Transverse colon (tissue), 4 donors: ENCODE measurements around the gene ENPP3. TPM values are rescaled to one million over a fixed set of nuclear protein-coding genes. Genes with fewer than 3 reads are reported as not detected.

Source experiments
- DNase-seq: peaks from one replicate; pipeline ENCODE4 v3.0.0-alpha.2; 2019
- H3K27ac ChIP-seq, 4 donors: fragments of 200-600 bp; sonication (generic); 2 replicates each; pipeline ENCODE4 v1.5.1; 2016 to 2018; ENCODE audit warnings: inconsistent platforms in 4 of 4
- H3K27me3 ChIP-seq: fragments of 200-600 bp; sonication (generic); 2 replicates; pipeline ENCODE4 v1.5.1; 2017; ENCODE audit warnings: inconsistent platforms
- H3K36me3 ChIP-seq, 4 donors: fragments of 200-600 bp; sonication (generic); 2 replicates each; pipeline ENCODE4 v1.5.1; 2017 to 2019; ENCODE audit warnings: inconsistent platforms in 4 of 4
- H3K4me1 ChIP-seq, 4 donors: fragments of 200-600 bp; sonication (generic); 2 replicates each; pipeline ENCODE4 v1.5.1; 2017 to 2020; ENCODE audit warnings: inconsistent platforms in 4 of 4
- H3K4me3 ChIP-seq, 4 donors: fragments of 200-600 bp; sonication (generic); 1 replicate in 1 of 4; 2 replicates in 3 of 4; pipeline versions ENCODE4 v1.5.1 to v1.6.1; 2017 to 2019; ENCODE audit warnings: inconsistent platforms in 4 of 4
- H3K9me3 ChIP-seq, 2 donors: fragments of 200-600 bp; sonication (generic); 2 replicates each; pipeline ENCODE4 v1.5.1; 2017 to 2019; ENCODE audit warnings: inconsistent platforms in 2 of 2
- CTCF ChIP-seq, 5 experiments: fragments of 200-600 bp in 3 of 5; fragments of 450-650 bp in 2 of 5; sonication (generic) in 3 of 5; IDR thresholded peaks; 1 replicate in 2 of 5; 2 replicates in 3 of 5; pipeline ENCODE4 v1.5.1; 2016 to 2017; ENCODE audit warnings: antibody characterized with exemption in 5 of 5, inconsistent platforms in 3 of 5, mild to moderate bottlenecking in 2 of 5, moderate library complexity in 1 of 5
- EP300 ChIP-seq: sonication (generic); formaldehyde crosslinking; IDR thresholded peaks from one replicate; pipeline ENCODE4 v1.6.1; 2017; ENCODE audit warnings: antibody characterized with exemption, low read depth
- POLR2A ChIP-seq: fragments of 450-650 bp; IDR thresholded peaks from one replicate; pipeline ENCODE4 v1.6.1; 2016; ENCODE audit warnings: antibody characterized with exemption, mild to moderate bottlenecking, moderate library complexity
- POLR2AphosphoS5 ChIP-seq, 3 donors: sonication (generic); formaldehyde crosslinking; IDR thresholded peaks; one replicate each; pipeline ENCODE4 v1.6.1; 2016; ENCODE audit warnings: antibody characterized with exemption in 3 of 3
- WGBS, 2 donors: methylation state at CpG; one replicate each; pipeline ENCODE4 v1.1.5; 2018; ENCODE audit warnings: low coverage in 1 of 2; 5-methylcytosine and 5-hydroxymethylcytosine counted together
- in situ Hi-C, 4 donors: fragments of 200-750 bp; cut with MboI; loops; one replicate each; pipeline versions ENCODE4 v1.15.0 to v1.15.1; 2017; ENCODE audit warnings: low sequenced_read_pairs in 3 of 4, low pct_ligation_motif_present in 1 of 4, low pct_unique_long_range_greater_than_20kb in 1 of 4
- intact Hi-C: fragments of 100-400 bp; cut with DNase I; formaldehyde crosslinking; loops from one replicate; pipeline ENCODE4 v1.15.1; 2023; ENCODE audit warnings: low total_unique reads
- total RNA-seq, 4 donors: library from RNA; depleted of rRNA; stranded (reverse); fragments of >200 nt; gene quantifications; one replicate each; pipeline ENCODE4 v1.1.0, GENCODE V29; 2016

ENPP3 gene
- total RNA-seq, 4 donors from 2014 or later, result 4.6 to 28.1 (median 20.6) TPM

GRCh38 chr6:131660195-131660594 is 23.1 kb downstream of the ENPP3 start:
- no peak overlapping the region for H3K27ac ChIP-seq
- WGBS, 2 donors, result 48% methylated on average over 1 of the region's 1 CpG; no CpG with 5 or more reads in 1 of the 2 donors
- DNase-seq, result no peak
- H3K9me3 ChIP-seq, result no peaks in the 10 kb centered on the region
- no peaks in the 10 kb centered on the region for H3K36me3 ChIP-seq
- in situ Hi-C loops (no loop called here), intact Hi-C loops (no loop called here)
- H3K27me3 ChIP-seq, result no peaks in the 10 kb centered on the region
- H3K4me1 ChIP-seq, result no peaks in the 10 kb centered on the region
- TF ChIP-seq POLR2A (no peak), CTCF (IDR thresholded peaks at IDR 0.05) (no peak), EP300 (no peak), POLR2AphosphoS5 (IDR thresholded peaks at IDR 0.05) (no peak)
- no peak overlapping the region for H3K4me3 ChIP-seq

- no peaks in the 10 kb centered on the region for H3K36me3 ChIP-seq
- in situ Hi-C loops, result no loop called here
- intact Hi-C loops, result no loop called here
- 87 to 93% methylated on average over 2 of the region's 2 CpGs for WGBS, 2 donors
- no peaks in the 10 kb centered on the region for H3K9me3 ChIP-seq
- H3K4me3 ChIP-seq, result no peak overlapping the region
- no peaks in the 10 kb centered on the region for H3K27me3 ChIP-seq
- TF ChIP-seq CTCF (IDR thresholded peaks at IDR 0.05) (no peak), POLR2AphosphoS5 (IDR thresholded peaks at IDR 0.05) (no peak), EP300 (no peak)
- H3K27ac ChIP-seq, result no peak overlapping the region
- DNase-seq, result no peak
- H3K4me1 ChIP-seq, result no peaks in the 10 kb centered on the region
Measured at GRCh38 chr6:131663578-131664165, 26.6 kb downstream of the ENPP3 start.

DNA sequence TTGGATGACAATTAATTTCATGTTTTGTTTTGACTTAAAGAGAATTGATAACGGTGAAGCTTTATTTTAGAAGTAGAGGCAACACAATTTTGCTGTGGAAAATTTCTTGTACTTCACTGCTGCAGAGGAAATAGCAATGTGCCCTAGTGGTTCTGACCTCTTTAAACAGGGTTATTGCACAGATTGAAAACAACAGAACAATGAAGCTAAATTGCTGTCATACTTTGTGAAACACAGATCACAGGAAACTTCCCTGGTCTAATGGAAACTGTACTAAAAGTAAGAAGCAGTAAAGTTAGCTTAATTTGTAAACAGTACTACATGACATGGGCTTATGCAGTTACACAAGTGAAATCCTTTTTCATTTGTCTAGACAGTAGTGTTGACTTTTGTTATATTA is 32.8 kb downstream of the ENPP3 start:
- no peaks in the 10 kb centered on the region for H3K36me3 ChIP-seq
- no peaks in the 10 kb centered on the region for H3K4me1 ChIP-seq
- no peak for DNase-seq
- H3K27ac ChIP-seq, result no peak overlapping the region
- TF ChIP-seq EP300 (no peak), CTCF (IDR thresholded peaks at IDR 0.05) (no peak), POLR2A (no peak), POLR2AphosphoS5 (IDR thresholded peaks at IDR 0.05) (no peak)
- 29 to 49% methylated on average over 1 of the region's 1 CpG for WGBS, 2 donors
- intact Hi-C loops (no loop called here), in situ Hi-C loops (no loop called here)
- H3K4me3 ChIP-seq, result no peak overlapping the region
- no peaks in the 10 kb centered on the region for H3K9me3 ChIP-seq
- no peaks in the 10 kb centered on the region for H3K27me3 ChIP-seq

DNA sequence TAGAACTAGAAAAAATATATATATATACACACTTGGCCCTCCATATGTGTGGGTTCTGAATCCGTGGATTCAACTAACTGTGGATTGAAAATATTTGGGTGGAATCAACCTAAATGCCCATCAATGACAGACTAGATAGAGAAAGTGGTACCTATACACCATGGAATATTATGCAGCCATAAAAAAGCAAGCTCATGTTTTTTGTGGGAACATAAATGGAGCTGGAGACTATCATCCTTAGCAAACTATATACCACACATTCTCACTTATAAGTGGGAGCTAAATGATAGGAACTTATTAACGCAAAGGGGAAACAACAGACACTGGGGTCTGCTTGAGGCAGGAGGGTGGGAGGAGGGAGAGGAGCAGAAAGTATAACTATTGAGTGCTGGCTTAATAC is 36.1 kb downstream of the ENPP3 start:
- no peak for TF ChIP-seq EP300
- no peak for TF ChIP-seq POLR2AphosphoS5 (IDR thresholded peaks at IDR 0.05)
- TF ChIP-seq POLR2A, result no peak
- TF ChIP-seq CTCF (IDR thresholded peaks at IDR 0.05), result no peak
- intact Hi-C loops, result no loop called here
- in situ Hi-C loops, result no loop called here
- peaks cover 0 to 1% (median 0%) of the 10 kb centered on the region in 4 donors for H3K36me3 ChIP-seq
- H3K27ac ChIP-seq, result no peak overlapping the region
- H3K9me3 ChIP-seq, result no peaks in the 10 kb centered on the region
- WGBS, 2 donors, result 90 to 100% methylated on average over 1 to 2 of the region's 2 CpGs
- no peaks in the 10 kb centered on the region for H3K27me3 ChIP-seq
- no peak overlapping the region for H3K4me3 ChIP-seq
- no peaks in the 10 kb centered on the region for H3K4me1 ChIP-seq
- no peak for DNase-seq
